Activated naive CD8-positive, alpha-beta T cell treated with anti-CD3 and anti-CD28 coated beads for 36 hours (primary cell): Measurements from ENCODE around the gene PPTC7. TPM values are rescaled to one million over a fixed set of nuclear protein-coding genes. Genes with fewer than 3 reads are reported as not detected.
"Not testable (repeated sequence)": the region's sequence is repeated elsewhere in the genome, so short reads cannot be mapped to it uniquely, and the experiment has no call there.

Experiments used
- DNase-seq: peaks from one replicate; pipeline ENCODE4 v3.0.0; 2021
- H3K27ac Mint-ChIP-seq: one replicate; pipeline ENCODE4 v1.8.0; 2022; ENCODE audit warnings: mild to moderate bottlenecking, moderate library complexity, mixed read lengths
- H3K27me3 Mint-ChIP-seq: one replicate; pipeline ENCODE4 v1.8.0; 2022; ENCODE audit warnings: mild to moderate bottlenecking, mixed read lengths
- H3K36me3 Mint-ChIP-seq: one replicate; pipeline ENCODE4 v1.8.0; 2021; ENCODE audit warnings: mild to moderate bottlenecking, mixed read lengths
- H3K4me1 Mint-ChIP-seq: one replicate; pipeline ENCODE4 v1.8.0; 2021; ENCODE audit warnings: mixed read lengths
- H3K4me3 Mint-ChIP-seq: one replicate; pipeline ENCODE4 v1.8.0; 2022; ENCODE audit warnings: mild to moderate bottlenecking, moderate library complexity, mixed read lengths
- H3K9me3 Mint-ChIP-seq: one replicate; pipeline ENCODE4 v1.8.0; 2022; ENCODE audit warnings: mixed read lengths
- total RNA-seq, 2 experiments: library from RNA; stranded (reverse); gene quantifications; one replicate each; pipeline ENCODE4 v1.2.3, GENCODE V29; 2021

The PPTC7 gene
- total RNA-seq, 2 experiments from 2014 or later, result 46.2 to 48.3 TPM

GRCh38 chr12:110575326-110575725 lies 7.8 kb downstream of the PPTC7 start:
- Mint-ChIP-seq H3K27ac (peak overlapping the region; percentile 65), H3K27me3 (no peaks in the 10 kb centered on the region), H3K4me3 (no peak overlapping the region), H3K36me3 (peaks cover 52% of the 10 kb centered on the region), H3K4me1 (peaks cover 60% of the 10 kb centered on the region), H3K9me3 (peaks cover 3% of the 10 kb centered on the region)
- DNase-seq, result no peak

- peaks cover 48% of the 10 kb centered on the region for H3K36me3 Mint-ChIP-seq
- H3K27ac Mint-ChIP-seq, result peak overlapping the region; percentile 65
- H3K4me3 Mint-ChIP-seq, DNase-seq, H3K9me3 Mint-ChIP-seq, H3K27me3 Mint-ChIP-seq: not testable (repeated sequence)
- H3K4me1 Mint-ChIP-seq, result peaks cover 56% of the 10 kb centered on the region
Measured at GRCh38 chr12:110574717-110575230, 8.3 kb downstream of the PPTC7 start.

GRCh38 chr12:110574044-110574443 lies 9.1 kb downstream of the PPTC7 start:
- Mint-ChIP-seq H3K27me3 (no peaks in the 10 kb centered on the region), H3K4me1 (peaks cover 54% of the 10 kb centered on the region), H3K4me3 (no peak overlapping the region), H3K27ac (no peak overlapping the region), H3K9me3 (peaks cover 9% of the 10 kb centered on the region), H3K36me3 (peaks cover 48% of the 10 kb centered on the region)
- DNase-seq, result no peak

- Mint-ChIP-seq H3K9me3 (peaks cover 11% of the 10 kb centered on the region), H3K4me1 (peaks cover 49% of the 10 kb centered on the region), H3K36me3 (peaks cover 57% of the 10 kb centered on the region)
- not testable (repeated sequence) for DNase-seq, H3K27me3 Mint-ChIP-seq, H3K27ac Mint-ChIP-seq, H3K4me3 Mint-ChIP-seq
Measured at GRCh38 chr12:110570798-110571197, 12.3 kb downstream of the PPTC7 start.

GRCh38 chr12:110569838-110570237 lies 13.3 kb downstream of the PPTC7 start:
- Mint-ChIP-seq H3K4me1 (peaks cover 48% of the 10 kb centered on the region), H3K36me3 (peaks cover 64% of the 10 kb centered on the region), H3K9me3 (peaks cover 11% of the 10 kb centered on the region), H3K27ac (peak overlapping the region; percentile 81)
- H3K4me3 Mint-ChIP-seq, DNase-seq, H3K27me3 Mint-ChIP-seq: not testable (repeated sequence)

- H3K36me3 Mint-ChIP-seq, result peaks cover 65% of the 10 kb centered on the region
- peaks cover 11% of the 10 kb centered on the region for H3K9me3 Mint-ChIP-seq
- H3K27me3 Mint-ChIP-seq, result no peaks in the 10 kb centered on the region
- peaks cover 52% of the 10 kb centered on the region for H3K4me1 Mint-ChIP-seq
- no peak overlapping the region for H3K4me3 Mint-ChIP-seq
- no peak overlapping the region for H3K27ac Mint-ChIP-seq
- DNase-seq, result no peak
Measured at GRCh38 chr12:110568752-110569151, 14.4 kb downstream of the PPTC7 start.

- Mint-ChIP-seq H3K27ac (peak overlapping the region; percentile 49), H3K4me1 (peaks cover 59% of the 10 kb centered on the region)
Measured at GRCh38 chr12:110566993-110567392, 16.1 kb downstream of the PPTC7 start.

GRCh38 chr12:110565894-110566871 lies 16.9 kb downstream of the PPTC7 start:
- DNase-seq, result no peak
- Mint-ChIP-seq H3K27me3 (no peaks in the 10 kb centered on the region), H3K36me3 (peaks cover 54% of the 10 kb centered on the region), H3K27ac (peak overlapping the region; percentile 18), H3K4me1 (peaks cover 65% of the 10 kb centered on the region), H3K4me3 (no peak overlapping the region), H3K9me3 (peaks cover 8% of the 10 kb centered on the region)

More at GRCh38 chr12:110566993-110567392, 16.1 kb downstream of the PPTC7 start:
- DNase-seq, result no peak
- Mint-ChIP-seq H3K4me3 (no peak overlapping the region), H3K36me3 (peaks cover 57% of the 10 kb centered on the region), H3K27me3 (no peaks in the 10 kb centered on the region), H3K9me3 (peaks cover 8% of the 10 kb centered on the region)

GRCh38 chr12:110564471-110564991 lies 18.6 kb downstream of the PPTC7 start:
- Mint-ChIP-seq H3K9me3 (peaks cover 5% of the 10 kb centered on the region), H3K27me3 (no peaks in the 10 kb centered on the region), H3K36me3 (peaks cover 58% of the 10 kb centered on the region), H3K27ac (peak overlapping the region; percentile 80), H3K4me1 (peaks cover 70% of the 10 kb centered on the region), H3K4me3 (no peak overlapping the region)
- DNase-seq, result no peak

- Mint-ChIP-seq H3K27me3 (no peaks in the 10 kb centered on the region), H3K4me1 (peaks cover 67% of the 10 kb centered on the region), H3K27ac (peak overlapping the region; percentile 80), H3K9me3 (peaks cover 2% of the 10 kb centered on the region), H3K36me3 (peaks cover 56% of the 10 kb centered on the region), H3K4me3 (no peak overlapping the region)
- no peak for DNase-seq
Measured at GRCh38 chr12:110563702-110564470, 19.2 kb downstream of the PPTC7 start.

GRCh38 chr12:110562386-110562785 lies 20.7 kb downstream of the PPTC7 start:
- DNase-seq, result peak; percentile 46
- peaks cover 68% of the 10 kb centered on the region for H3K4me1 Mint-ChIP-seq
- peaks cover 53% of the 10 kb centered on the region for H3K36me3 Mint-ChIP-seq

GRCh38 chr12:110561471-110562201 lies 21.5 kb downstream of the PPTC7 start:
- Mint-ChIP-seq H3K9me3 (peaks cover 9% of the 10 kb centered on the region), H3K36me3 (peaks cover 52% of the 10 kb centered on the region), H3K27ac (peak overlapping the region; percentile 86), H3K4me1 (peaks cover 66% of the 10 kb centered on the region), H3K27me3 (no peaks in the 10 kb centered on the region), H3K4me3 (peak overlapping the region; percentile 42)
- no peak for DNase-seq

More at GRCh38 chr12:110562386-110562785, 20.7 kb downstream of the PPTC7 start:
- H3K4me3 Mint-ChIP-seq, result peak overlapping the region; percentile 50
- H3K27me3 Mint-ChIP-seq, H3K9me3 Mint-ChIP-seq: not testable (repeated sequence)
- peak overlapping the region; percentile 89 for H3K27ac Mint-ChIP-seq

GRCh38 chr12:110560946-110561345 lies 22.2 kb downstream of the PPTC7 start:
- H3K9me3 Mint-ChIP-seq, result peaks cover 9% of the 10 kb centered on the region
- H3K27ac Mint-ChIP-seq, result peak overlapping the region; percentile 52
- DNase-seq, result no peak
- no peak overlapping the region for H3K4me3 Mint-ChIP-seq
- H3K36me3 Mint-ChIP-seq, result peaks cover 53% of the 10 kb centered on the region
- H3K27me3 Mint-ChIP-seq, result no peaks in the 10 kb centered on the region
- H3K4me1 Mint-ChIP-seq, result peaks cover 66% of the 10 kb centered on the region

- peak overlapping the region; percentile 38 for H3K27ac Mint-ChIP-seq
- peaks cover 9% of the 10 kb centered on the region for H3K9me3 Mint-ChIP-seq
- H3K27me3 Mint-ChIP-seq, result no peaks in the 10 kb centered on the region
- H3K36me3 Mint-ChIP-seq, result peaks cover 45% of the 10 kb centered on the region
- no peak for DNase-seq
- H3K4me3 Mint-ChIP-seq, result no peak overlapping the region
- peaks cover 66% of the 10 kb centered on the region for H3K4me1 Mint-ChIP-seq
Measured at GRCh38 chr12:110560048-110560447, 23.1 kb downstream of the PPTC7 start.
